ENCODE measurements around the gene RAN. TPM values are rescaled to one million over a fixed set of nuclear protein-coding genes. Genes with fewer than 3 reads are reported as not detected.
A peak's percentile ranks its signal among the peaks of the same experiment; 100 is the strongest.
"Not testable (repeated sequence)": the region's sequence is repeated elsewhere in the genome, so short reads cannot be mapped to it uniquely, and the experiment has no call there.

RAN gene
- total RNA-seq, 2 experiments from 2014 or later, result 278 to 302 TPM

DNA sequence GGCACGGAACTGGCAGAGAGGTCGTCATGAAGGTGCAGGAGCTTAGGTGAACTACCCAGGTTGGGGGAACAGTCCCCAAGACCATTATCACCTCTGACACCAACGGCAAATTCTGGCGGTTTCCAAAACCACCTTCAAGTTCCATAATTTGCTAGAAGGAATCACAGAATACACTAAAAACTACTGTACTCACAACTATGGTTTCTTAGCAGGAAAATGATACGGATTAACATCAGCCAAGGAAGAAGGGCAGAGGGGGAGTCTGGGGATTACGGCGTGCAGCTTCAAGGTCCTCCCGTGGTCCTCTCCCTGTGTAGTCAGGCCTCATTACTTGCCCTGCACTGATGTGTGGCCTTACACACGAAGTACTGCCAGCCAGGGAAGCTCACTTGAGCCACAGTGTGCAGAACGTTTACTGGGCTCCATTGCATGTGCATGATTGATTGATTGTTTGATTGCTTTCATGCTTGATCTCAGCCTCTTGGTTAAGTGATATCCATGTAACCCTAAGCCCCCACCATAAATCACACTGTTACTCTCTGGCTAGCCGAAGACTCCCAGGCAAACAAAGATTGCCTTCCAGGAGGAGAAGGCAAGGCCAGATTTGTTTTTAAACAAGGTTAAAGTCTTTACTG lies 32.0 kb upstream of the RAN start:
- H3K4me1 Mint-ChIP-seq (ENCODE audit: low read depth), result peaks cover 27% of the 10 kb centered on the region
- H3K4me3 Mint-ChIP-seq, result peak overlapping the region; percentile 69
- ATAC-seq (ENCODE audit: poor library complexity) (no peak), DNase-seq (no peak)
- TF ChIP-seq, protein P1, sequence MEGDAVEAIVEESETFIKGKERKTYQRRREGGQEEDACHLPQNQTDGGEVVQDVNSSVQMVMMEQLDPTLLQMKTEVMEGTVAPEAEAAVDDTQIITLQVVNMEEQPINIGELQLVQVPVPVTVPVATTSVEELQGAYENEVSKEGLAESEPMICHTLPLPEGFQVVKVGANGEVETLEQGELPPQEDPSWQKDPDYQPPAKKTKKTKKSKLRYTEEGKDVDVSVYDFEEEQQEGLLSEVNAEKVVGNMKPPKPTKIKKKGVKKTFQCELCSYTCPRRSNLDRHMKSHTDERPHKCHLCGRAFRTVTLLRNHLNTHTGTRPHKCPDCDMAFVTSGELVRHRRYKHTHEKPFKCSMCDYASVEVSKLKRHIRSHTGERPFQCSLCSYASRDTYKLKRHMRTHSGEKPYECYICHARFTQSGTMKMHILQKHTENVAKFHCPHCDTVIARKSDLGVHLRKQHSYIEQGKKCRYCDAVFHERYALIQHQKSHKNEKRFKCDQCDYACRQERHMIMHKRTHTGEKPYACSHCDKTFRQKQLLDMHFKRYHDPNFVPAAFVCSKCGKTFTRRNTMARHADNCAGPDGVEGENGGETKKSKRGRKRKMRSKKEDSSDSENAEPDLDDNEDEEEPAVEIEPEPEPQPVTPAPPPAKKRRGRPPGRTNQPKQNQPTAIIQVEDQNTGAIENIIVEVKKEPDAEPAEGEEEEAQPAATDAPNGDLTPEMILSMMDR (IDR thresholded peaks at IDR 0.05), result no peak
- POLR2A ChIA-PET, result interaction anchor here (0.9 to 1.1 kb wide), 3 partner anchors 27 to 37 kb away, joined by 3 to 5 read pairs (median 4); no protein-coding TSS in a partner anchor
- H3K27me3 Mint-ChIP-seq, result no peaks in the 10 kb centered on the region
- peak overlapping the region; percentile 45 for H3K4me3 ChIP-seq (ENCODE audit: low read length)
- H3K36me3 ChIP-seq (ENCODE audit: insufficient read depth, low read length), result no peaks in the 10 kb centered on the region
- peak overlapping the region in 1 of 2 donors; percentile 42 for H3K27ac ChIP-seq (ENCODE audit: low read depth in 1 of 2, low read length in 2 of 2)
- no peaks in the 10 kb centered on the region for H3K27me3 ChIP-seq (ENCODE audit: control insufficient read depth in 1 of 2, insufficient read depth in 2 of 2, low read length in 2 of 2)
- no peaks in the 10 kb centered on the region for H3K36me3 Mint-ChIP-seq (ENCODE audit: low read depth)
- H3K9me3 Mint-ChIP-seq, result no peaks in the 10 kb centered on the region
- CTCF ChIA-PET, result no interaction called here
- H3K9me3 ChIP-seq (ENCODE audit: control insufficient read depth in 1 of 2, insufficient read depth in 1 of 2, low read length in 2 of 2), result no peaks in the 10 kb centered on the region
- intact Hi-C loops (cut with DNase I, micrococcal nuclease), result loop anchor here (1.0 kb wide), 2 partner anchors 30 to 32 kb away; partner anchors contain the start of gene RAN (in 1 of the 2)
- H3K4me1 ChIP-seq (ENCODE audit: insufficient read depth, low read length), result peaks cover 18% of the 10 kb centered on the region
- H3K27ac Mint-ChIP-seq, result peak overlapping the region; percentile 63

DNA sequence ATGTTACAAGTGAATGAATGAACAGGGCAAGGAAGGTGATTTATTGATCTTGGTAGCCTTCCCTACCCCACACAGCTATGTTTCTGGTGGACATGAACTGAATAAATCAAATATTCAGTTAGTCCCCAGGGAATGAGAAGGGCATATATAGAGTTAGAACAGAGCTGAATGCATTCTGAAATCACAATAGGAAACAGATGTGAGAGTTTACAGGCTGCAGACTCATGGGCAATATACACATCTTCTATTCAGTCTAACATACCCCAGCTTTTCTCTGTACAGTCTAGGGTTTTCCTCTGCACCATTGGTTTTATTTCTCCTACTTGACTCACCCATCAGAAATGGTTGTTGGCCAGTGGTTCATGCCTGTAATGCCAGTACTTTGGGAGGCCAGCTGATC lies 25.5 kb upstream of the RAN start:
- intact Hi-C loops (cut with DNase I, micrococcal nuclease), result no loop called here
- DNase-seq, result no peak
- ChIA-PET CTCF (no interaction called here), POLR2A (interaction anchor here (0.6 kb wide), 1 partner anchor 154 kb away, joined by 3 read pairs; no protein-coding TSS in a partner anchor)
- Mint-ChIP-seq H3K36me3 (ENCODE audit: low read depth) (no peaks in the 10 kb centered on the region), H3K4me1 (ENCODE audit: low read depth) (no peaks in the 10 kb centered on the region), H3K27ac (no peak overlapping the region), H3K27me3 (no peaks in the 10 kb centered on the region), H3K9me3 (no peaks in the 10 kb centered on the region), H3K4me3 (no peak overlapping the region)
- H3K36me3 ChIP-seq (ENCODE audit: insufficient read depth, low read length), result no peaks in the 10 kb centered on the region
- TF ChIP-seq, protein P1 (IDR thresholded peaks at IDR 0.05), result no peak
- no peaks in the 10 kb centered on the region for H3K4me1 ChIP-seq (ENCODE audit: insufficient read depth, low read length)
- no peaks in the 10 kb centered on the region for H3K9me3 ChIP-seq (ENCODE audit: control insufficient read depth in 1 of 2, insufficient read depth in 1 of 2, low read length in 2 of 2)
- no peak overlapping the region for H3K4me3 ChIP-seq (ENCODE audit: low read length)
- no peak for ATAC-seq (ENCODE audit: poor library complexity)
- H3K27ac ChIP-seq (ENCODE audit: low read depth in 1 of 2, low read length in 2 of 2), result no peak overlapping the region
- H3K27me3 ChIP-seq (ENCODE audit: control insufficient read depth in 1 of 2, insufficient read depth in 2 of 2, low read length in 2 of 2), result no peaks in the 10 kb centered on the region

DNA sequence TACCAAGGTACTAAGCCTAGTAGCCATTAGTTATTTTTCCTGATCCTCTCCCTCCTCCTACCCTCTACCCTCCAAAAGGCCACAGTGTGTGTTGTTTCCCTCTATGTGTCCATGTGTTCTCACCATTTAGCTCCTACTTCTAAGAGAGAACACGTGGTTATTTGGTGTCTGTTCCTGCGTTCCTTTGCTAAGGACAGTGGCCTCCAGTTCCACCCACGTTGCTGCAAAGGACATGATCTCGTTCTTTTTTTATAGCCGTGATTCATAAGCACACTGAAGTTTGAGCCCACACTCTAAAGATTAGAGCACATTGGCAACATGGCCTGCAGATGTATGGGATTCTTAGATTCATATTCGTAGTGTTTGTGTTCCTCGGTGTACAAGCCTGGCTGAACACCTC lies 24.8 kb upstream of the RAN start:
- Histone ChIP-seq H3K27ac (ENCODE audit: low read depth in 1 of 2, low read length in 2 of 2) (no peak overlapping the region), H3K9me3 (ENCODE audit: control insufficient read depth in 1 of 2, insufficient read depth in 1 of 2, low read length in 2 of 2) (no peaks in the 10 kb centered on the region), H3K27me3 (ENCODE audit: control insufficient read depth in 1 of 2, insufficient read depth in 2 of 2, low read length in 2 of 2) (no peaks in the 10 kb centered on the region), H3K36me3 (ENCODE audit: insufficient read depth, low read length) (no peaks in the 10 kb centered on the region), H3K4me3 (ENCODE audit: low read length) (no peak overlapping the region), H3K4me1 (ENCODE audit: insufficient read depth, low read length) (no peaks in the 10 kb centered on the region)
- Mint-ChIP-seq H3K27ac (no peak overlapping the region), H3K4me3 (no peak overlapping the region), H3K4me1 (ENCODE audit: low read depth) (no peaks in the 10 kb centered on the region), H3K36me3 (ENCODE audit: low read depth) (no peaks in the 10 kb centered on the region), H3K9me3 (no peaks in the 10 kb centered on the region), H3K27me3 (no peaks in the 10 kb centered on the region)
- ATAC-seq (ENCODE audit: poor library complexity) (no peak), DNase-seq (no peak)
- TF ChIP-seq, protein P1 (IDR thresholded peaks at IDR 0.05), result no peak
- ChIA-PET POLR2A (no interaction called here), CTCF (no interaction called here)
- intact Hi-C loops (cut with DNase I, micrococcal nuclease), result no loop called here

DNA sequence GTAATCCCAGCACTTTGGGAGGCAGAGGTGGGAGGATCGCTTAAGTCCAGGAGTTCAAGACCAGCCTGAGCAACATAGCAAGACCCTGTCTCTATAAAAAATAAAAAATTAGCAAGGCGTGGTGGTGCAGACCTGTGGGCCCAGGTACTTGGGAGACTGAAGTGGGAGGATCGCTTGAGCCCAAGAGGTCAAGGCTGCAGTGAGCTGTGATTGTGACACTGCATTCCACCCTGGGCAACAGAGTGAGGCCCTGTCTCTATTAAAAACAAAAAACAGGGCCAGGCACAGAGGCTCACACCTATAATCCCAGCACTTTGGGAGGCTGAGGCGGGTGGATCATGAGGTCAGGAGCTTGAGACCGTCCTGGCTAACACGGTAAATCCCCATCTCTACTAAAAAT lies 23.8 kb upstream of the RAN start:
- H3K27me3 ChIP-seq (ENCODE audit: control insufficient read depth in 1 of 2, insufficient read depth in 2 of 2, low read length in 2 of 2); H3K4me1 Mint-ChIP-seq (ENCODE audit: low read depth); H3K9me3 ChIP-seq (ENCODE audit: control insufficient read depth in 1 of 2, insufficient read depth in 1 of 2, low read length in 2 of 2); DNase-seq; H3K9me3 Mint-ChIP-seq; H3K4me1 ChIP-seq (ENCODE audit: insufficient read depth, low read length); intact Hi-C loops (cut with DNase I, micrococcal nuclease); ATAC-seq (ENCODE audit: poor library complexity); H3K36me3 Mint-ChIP-seq (ENCODE audit: low read depth); H3K36me3 ChIP-seq (ENCODE audit: insufficient read depth, low read length); H3K27ac ChIP-seq (ENCODE audit: low read depth in 1 of 2, low read length in 2 of 2); H3K27me3 Mint-ChIP-seq; H3K27ac Mint-ChIP-seq; POLR2A ChIA-PET; CTCF ChIA-PET; H3K4me3 Mint-ChIP-seq; H3K4me3 ChIP-seq (ENCODE audit: low read length): not testable (repeated sequence)

DNA sequence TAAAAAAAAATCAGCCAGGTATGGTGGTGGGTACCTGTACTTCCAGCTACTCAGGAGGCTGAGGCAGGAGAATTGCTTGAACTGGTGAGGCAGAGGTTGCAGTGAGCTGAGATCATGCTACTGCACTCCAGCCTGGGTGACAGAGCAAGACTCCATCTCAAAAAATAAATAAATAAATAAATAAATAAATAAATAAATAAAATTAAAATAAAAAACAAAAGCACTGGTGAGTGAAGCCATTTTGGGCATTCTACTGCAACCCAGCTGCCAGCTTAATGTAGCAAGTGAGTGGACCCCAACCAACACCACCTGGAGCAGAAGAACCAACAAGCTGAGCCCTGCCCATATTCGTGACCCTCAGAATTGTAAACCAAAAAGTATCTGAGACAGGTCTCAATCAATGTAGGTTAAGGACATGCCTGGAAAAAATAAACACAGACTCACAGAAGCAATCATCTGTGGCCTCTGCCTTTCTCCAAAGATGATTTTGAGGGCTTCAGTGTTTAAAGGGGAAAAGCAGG lies 23.0 kb upstream of the RAN start:
- H3K9me3 ChIP-seq (ENCODE audit: control insufficient read depth in 1 of 2, insufficient read depth in 1 of 2, low read length in 2 of 2); H3K4me3 ChIP-seq (ENCODE audit: low read length); H3K27me3 Mint-ChIP-seq; H3K4me1 ChIP-seq (ENCODE audit: insufficient read depth, low read length); DNase-seq; CTCF ChIA-PET; H3K27me3 ChIP-seq (ENCODE audit: control insufficient read depth in 1 of 2, insufficient read depth in 2 of 2, low read length in 2 of 2); H3K27ac Mint-ChIP-seq; H3K4me1 Mint-ChIP-seq (ENCODE audit: low read depth); H3K27ac ChIP-seq (ENCODE audit: low read depth in 1 of 2, low read length in 2 of 2); intact Hi-C loops (cut with DNase I, micrococcal nuclease); POLR2A ChIA-PET; H3K9me3 Mint-ChIP-seq; H3K36me3 Mint-ChIP-seq (ENCODE audit: low read depth); H3K36me3 ChIP-seq (ENCODE audit: insufficient read depth, low read length); H3K4me3 Mint-ChIP-seq; ATAC-seq (ENCODE audit: poor library complexity): not testable (repeated sequence)
